ENCODE measurements around the gene TUBG2. TPM values are rescaled to one million over a fixed set of nuclear protein-coding genes. Genes with fewer than 3 reads are reported as not detected.
A peak's percentile ranks its signal among the peaks of the same experiment; 100 is the strongest.

TUBG2 gene
- polyA plus RNA-seq, 2 donors = 7.6 to 12.0 TPM

DNA sequence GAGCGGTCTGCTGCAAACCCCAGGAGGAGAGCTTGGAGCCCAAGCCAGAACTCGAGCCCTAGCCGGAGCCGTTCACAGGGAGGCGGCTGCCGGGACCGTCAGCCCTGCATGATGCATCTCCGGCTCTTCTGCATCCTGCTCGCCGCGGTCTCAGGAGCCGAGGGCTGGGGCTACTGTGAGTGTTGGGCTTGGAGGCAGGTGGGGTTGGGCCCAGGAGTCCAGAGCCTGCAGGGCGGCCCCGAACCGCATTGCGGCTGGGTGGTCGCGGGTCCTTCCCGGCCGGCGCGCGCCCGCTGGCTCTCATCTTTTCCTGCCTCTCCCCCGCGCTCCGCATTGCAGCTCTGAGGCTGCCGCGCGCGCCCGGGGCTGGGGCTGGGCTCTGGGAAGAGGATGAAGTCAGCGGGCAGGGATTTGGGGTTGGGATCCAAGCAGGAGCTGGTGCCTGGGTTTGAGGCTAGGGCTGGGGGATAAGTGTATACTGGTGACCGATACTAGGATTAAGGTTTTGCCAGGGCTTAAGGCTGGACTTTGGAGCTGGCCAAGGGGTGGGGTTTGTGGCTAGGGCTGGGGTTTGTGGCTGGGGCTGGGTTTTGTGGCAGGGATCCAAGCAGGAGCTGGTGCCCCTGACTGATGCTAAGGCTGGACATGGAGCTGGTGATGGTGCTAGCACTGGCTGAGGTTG, 23.8 kb downstream of the TUBG2 start:
- 1 to 4% methylated on average over 32 to 34 of the region's 34 CpGs for WGBS, 2 donors
- no peaks in the 10 kb centered on the region for H3K27me3 ChIP-seq (ENCODE audit: control insufficient read depth in 1 of 2, insufficient read depth in 2 of 2, low read length in 2 of 2)
- H3K36me3 ChIP-seq (ENCODE audit: control insufficient read depth in 2 of 2, insufficient read depth in 2 of 2, low read length in 1 of 2) = no peaks in the 10 kb centered on the region
- H3K9me3 ChIP-seq (ENCODE audit: control insufficient read depth in 2 of 2, insufficient read depth in 1 of 2, low read depth in 1 of 2, low read length in 1 of 2) = no peaks in the 10 kb centered on the region
- peaks cover 2 to 15% of the 10 kb centered on the region in 2 donors for H3K4me1 ChIP-seq (ENCODE audit: control insufficient read depth in 2 of 2, insufficient read depth in 2 of 2, low read length in 1 of 2)
- peak overlapping the region; percentile 19 to 35 for H3K4me3 ChIP-seq (ENCODE audit: low read depth in 1 of 2, low read length in 2 of 2)
- peak overlapping the region; percentile 45 to 77 for H3K27ac ChIP-seq (ENCODE audit: low read depth in 2 of 2, low read length in 1 of 2)

GRCh38 chr17:42683407-42684034, 24.4 kb downstream of the TUBG2 start:
- peak overlapping the region in 1 of 2 donors; percentile 19 for H3K4me3 ChIP-seq (ENCODE audit: low read depth in 1 of 2, low read length in 2 of 2)
- no peaks in the 10 kb centered on the region for H3K36me3 ChIP-seq (ENCODE audit: control insufficient read depth in 2 of 2, insufficient read depth in 2 of 2, low read length in 1 of 2)
- no peaks in the 10 kb centered on the region for H3K27me3 ChIP-seq (ENCODE audit: control insufficient read depth in 1 of 2, insufficient read depth in 2 of 2, low read length in 2 of 2)
- peaks cover 2 to 15% of the 10 kb centered on the region in 2 donors for H3K4me1 ChIP-seq (ENCODE audit: control insufficient read depth in 2 of 2, insufficient read depth in 2 of 2, low read length in 1 of 2)
- 10 to 25% methylated on average over 24 to 25 of the region's 25 CpGs for WGBS, 2 donors
- no peaks in the 10 kb centered on the region for H3K9me3 ChIP-seq (ENCODE audit: control insufficient read depth in 2 of 2, insufficient read depth in 1 of 2, low read depth in 1 of 2, low read length in 1 of 2)
- H3K27ac ChIP-seq (ENCODE audit: low read depth in 2 of 2, low read length in 1 of 2) = peak overlapping the region in 1 of 2 donors; percentile 77

- H3K4me1 ChIP-seq (ENCODE audit: control insufficient read depth in 2 of 2, insufficient read depth in 2 of 2, low read length in 1 of 2) = peaks cover 2 to 11% of the 10 kb centered on the region in 2 donors
- no peak overlapping the region for H3K4me3 ChIP-seq (ENCODE audit: low read depth in 1 of 2, low read length in 2 of 2)
- no peaks in the 10 kb centered on the region for H3K27me3 ChIP-seq (ENCODE audit: control insufficient read depth in 1 of 2, insufficient read depth in 2 of 2, low read length in 2 of 2)
- no peaks in the 10 kb centered on the region for H3K9me3 ChIP-seq (ENCODE audit: control insufficient read depth in 2 of 2, insufficient read depth in 1 of 2, low read depth in 1 of 2, low read length in 1 of 2)
- 78 to 88% methylated on average over 50 of the region's 50 CpGs for WGBS, 2 donors
- no peaks in the 10 kb centered on the region for H3K36me3 ChIP-seq (ENCODE audit: control insufficient read depth in 2 of 2, insufficient read depth in 2 of 2, low read length in 1 of 2)
- no peak overlapping the region for H3K27ac ChIP-seq (ENCODE audit: low read depth in 2 of 2, low read length in 1 of 2)
Measured at GRCh38 chr17:42684929-42685556, 26.0 kb downstream of the TUBG2 start.

DNA sequence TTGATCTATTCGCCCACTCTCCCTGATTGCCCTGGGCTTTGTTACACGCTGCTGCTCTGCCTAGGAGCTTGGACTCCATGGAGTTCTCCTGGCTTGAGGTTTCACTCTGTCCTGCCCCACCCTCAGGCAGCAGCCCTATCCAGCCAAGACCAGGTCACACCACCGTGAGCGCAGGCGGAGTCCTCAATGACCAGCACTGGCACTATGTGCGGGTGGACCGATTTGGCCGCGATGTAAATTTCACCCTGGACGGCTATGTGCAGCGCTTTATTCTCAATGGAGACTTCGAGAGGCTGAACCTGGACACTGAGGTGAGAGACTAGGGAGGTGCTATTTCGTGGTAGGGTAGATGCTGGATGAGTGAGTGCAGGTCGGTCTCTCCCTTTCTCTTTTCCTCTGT, 26.7 kb downstream of the TUBG2 start:
- 84% methylated on average over 14 of the region's 14 CpGs for WGBS, 2 donors
- no peaks in the 10 kb centered on the region for H3K27me3 ChIP-seq (ENCODE audit: control insufficient read depth in 1 of 2, insufficient read depth in 2 of 2, low read length in 2 of 2)

DNA sequence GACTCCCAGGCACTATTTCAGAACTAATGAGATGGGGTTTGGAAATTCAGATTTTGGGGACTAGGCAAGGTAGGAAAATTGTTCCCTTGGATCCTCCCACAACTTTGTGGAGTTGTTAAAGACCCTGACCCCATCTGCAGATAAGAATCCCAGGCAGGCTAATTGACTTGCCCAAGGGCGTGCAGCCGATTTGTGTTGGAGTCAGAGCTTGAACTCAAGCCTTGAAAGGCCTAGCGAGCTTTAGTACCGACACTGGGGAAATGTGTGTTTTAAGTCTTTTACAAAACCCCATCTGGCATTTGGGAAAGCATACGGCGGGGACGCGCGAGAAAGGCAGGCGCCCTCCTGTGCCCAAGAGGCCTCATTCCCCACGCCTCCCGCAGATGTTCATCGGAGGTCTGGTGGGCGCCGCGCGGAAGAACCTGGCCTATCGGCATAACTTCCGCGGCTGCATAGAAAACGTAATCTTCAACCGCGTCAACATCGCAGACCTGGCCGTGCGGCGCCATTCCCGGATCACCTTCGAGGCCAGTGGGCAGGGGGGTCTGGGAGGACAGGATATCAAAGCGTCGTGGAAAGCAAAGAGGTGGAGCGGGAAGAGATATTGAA, 27.5 kb downstream of the TUBG2 start:
- Histone ChIP-seq H3K4me1 (ENCODE audit: control insufficient read depth in 2 of 2, insufficient read depth in 2 of 2, low read length in 1 of 2) (peaks cover 2 to 8% of the 10 kb centered on the region in 2 donors), H3K27ac (ENCODE audit: low read depth in 2 of 2, low read length in 1 of 2) (no peak overlapping the region), H3K4me3 (ENCODE audit: low read depth in 1 of 2, low read length in 2 of 2) (no peak overlapping the region), H3K36me3 (ENCODE audit: control insufficient read depth in 2 of 2, insufficient read depth in 2 of 2, low read length in 1 of 2) (no peaks in the 10 kb centered on the region), H3K27me3 (ENCODE audit: control insufficient read depth in 1 of 2, insufficient read depth in 2 of 2, low read length in 2 of 2) (no peaks in the 10 kb centered on the region), H3K9me3 (ENCODE audit: control insufficient read depth in 2 of 2, insufficient read depth in 1 of 2, low read depth in 1 of 2, low read length in 1 of 2) (no peaks in the 10 kb centered on the region)
- WGBS, 2 donors = 77 to 88% methylated on average over 32 of the region's 32 CpGs

More for the DNA sequence above, 26.7 kb downstream of the TUBG2 start:
- Histone ChIP-seq H3K9me3 (ENCODE audit: control insufficient read depth in 2 of 2, insufficient read depth in 1 of 2, low read depth in 1 of 2, low read length in 1 of 2) (no peaks in the 10 kb centered on the region), H3K4me3 (ENCODE audit: low read depth in 1 of 2, low read length in 2 of 2) (no peak overlapping the region), H3K36me3 (ENCODE audit: control insufficient read depth in 2 of 2, insufficient read depth in 2 of 2, low read length in 1 of 2) (no peaks in the 10 kb centered on the region), H3K27ac (ENCODE audit: low read depth in 2 of 2, low read length in 1 of 2) (no peak overlapping the region), H3K4me1 (ENCODE audit: control insufficient read depth in 2 of 2, insufficient read depth in 2 of 2, low read length in 1 of 2) (peaks cover 2 to 8% of the 10 kb centered on the region in 2 donors)

- Histone ChIP-seq H3K4me1 (ENCODE audit: control insufficient read depth in 2 of 2, insufficient read depth in 2 of 2, low read length in 1 of 2) (peaks cover 0 to 7% of the 10 kb centered on the region in 2 donors), H3K4me3 (ENCODE audit: low read depth in 1 of 2, low read length in 2 of 2) (no peak overlapping the region), H3K27ac (ENCODE audit: low read depth in 2 of 2, low read length in 1 of 2) (no peak overlapping the region), H3K27me3 (ENCODE audit: control insufficient read depth in 1 of 2, insufficient read depth in 2 of 2, low read length in 2 of 2) (no peaks in the 10 kb centered on the region), H3K36me3 (ENCODE audit: control insufficient read depth in 2 of 2, insufficient read depth in 2 of 2, low read length in 1 of 2) (no peaks in the 10 kb centered on the region), H3K9me3 (ENCODE audit: control insufficient read depth in 2 of 2, insufficient read depth in 1 of 2, low read depth in 1 of 2, low read length in 1 of 2) (no peaks in the 10 kb centered on the region)
- WGBS, 2 donors = 84 to 86% methylated on average over 27 of the region's 27 CpGs
Measured at GRCh38 chr17:42687707-42688320, 28.7 kb downstream of the TUBG2 start.

GRCh38 chr17:42690596-42690995, 31.5 kb downstream of the TUBG2 start:
- Histone ChIP-seq H3K4me3 (ENCODE audit: low read depth in 1 of 2, low read length in 2 of 2) (no peak overlapping the region), H3K36me3 (ENCODE audit: control insufficient read depth in 2 of 2, insufficient read depth in 2 of 2, low read length in 1 of 2) (peaks cover 0 to 2% of the 10 kb centered on the region in 2 donors), H3K27ac (ENCODE audit: low read depth in 2 of 2, low read length in 1 of 2) (no peak overlapping the region), H3K4me1 (ENCODE audit: control insufficient read depth in 2 of 2, insufficient read depth in 2 of 2, low read length in 1 of 2) (no peaks in the 10 kb centered on the region), H3K27me3 (ENCODE audit: control insufficient read depth in 1 of 2, insufficient read depth in 2 of 2, low read length in 2 of 2) (no peaks in the 10 kb centered on the region), H3K9me3 (ENCODE audit: control insufficient read depth in 2 of 2, insufficient read depth in 1 of 2, low read depth in 1 of 2, low read length in 1 of 2) (no peaks in the 10 kb centered on the region)
- WGBS, 2 donors = 83 to 87% methylated on average over 10 of the region's 10 CpGs

DNA sequence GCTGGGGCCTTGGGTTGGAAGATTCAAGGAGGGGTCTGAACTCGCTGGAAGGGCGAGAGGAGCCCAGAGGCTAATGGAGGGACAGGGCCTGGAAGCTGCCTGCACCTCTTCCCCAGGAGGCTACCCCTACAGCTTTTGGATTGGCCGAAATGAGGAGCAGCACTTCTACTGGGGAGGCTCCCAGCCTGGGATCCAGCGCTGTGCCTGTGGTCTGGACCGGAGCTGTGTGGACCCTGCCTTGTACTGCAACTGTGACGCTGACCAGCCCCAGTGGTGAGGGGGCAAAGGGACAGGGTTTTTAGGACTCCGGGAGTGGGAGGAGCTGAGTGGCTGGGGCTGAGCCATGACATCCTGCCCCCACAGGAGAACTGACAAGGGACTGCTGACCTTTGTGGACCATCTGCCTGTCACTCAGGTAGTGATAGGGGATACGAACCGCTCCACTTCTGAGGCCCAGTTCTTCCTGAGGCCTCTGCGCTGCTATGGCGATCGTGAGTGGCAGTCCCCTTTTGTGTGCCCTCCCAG, 32.0 kb downstream of the TUBG2 start:
- no peaks in the 10 kb centered on the region for H3K27me3 ChIP-seq (ENCODE audit: control insufficient read depth in 1 of 2, insufficient read depth in 2 of 2, low read length in 2 of 2)
- H3K36me3 ChIP-seq (ENCODE audit: control insufficient read depth in 2 of 2, insufficient read depth in 2 of 2, low read length in 1 of 2) = peaks cover 0 to 3% of the 10 kb centered on the region in 2 donors
- WGBS, 2 donors = 89 to 91% methylated on average over 12 of the region's 12 CpGs
- H3K4me1 ChIP-seq (ENCODE audit: control insufficient read depth in 2 of 2, insufficient read depth in 2 of 2, low read length in 1 of 2) = no peaks in the 10 kb centered on the region
- H3K9me3 ChIP-seq (ENCODE audit: control insufficient read depth in 2 of 2, insufficient read depth in 1 of 2, low read depth in 1 of 2, low read length in 1 of 2) = no peaks in the 10 kb centered on the region
- no peak overlapping the region for H3K27ac ChIP-seq (ENCODE audit: low read depth in 2 of 2, low read length in 1 of 2)
- no peak overlapping the region for H3K4me3 ChIP-seq (ENCODE audit: low read depth in 1 of 2, low read length in 2 of 2)

DNA sequence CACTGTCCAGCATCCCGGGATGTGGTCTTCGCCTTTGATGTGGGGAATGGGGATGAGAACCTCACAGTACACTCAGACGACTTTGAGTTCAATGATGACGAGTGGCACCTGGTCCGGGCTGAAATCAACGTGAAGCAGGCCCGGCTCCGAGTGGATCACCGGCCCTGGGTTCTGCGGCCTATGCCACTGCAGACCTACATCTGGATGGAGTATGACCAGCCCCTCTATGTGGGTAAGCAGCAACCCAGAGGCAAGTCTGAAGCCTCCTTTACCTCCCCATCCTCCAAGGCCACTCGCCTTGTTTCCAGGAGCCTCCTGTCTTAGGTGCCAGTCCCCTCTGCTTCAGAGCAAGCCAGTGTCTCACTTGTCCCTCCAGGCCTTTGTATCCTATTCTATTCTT, 33.4 kb downstream of the TUBG2 start:
- Histone ChIP-seq H3K9me3 (ENCODE audit: control insufficient read depth in 2 of 2, insufficient read depth in 1 of 2, low read depth in 1 of 2, low read length in 1 of 2) (no peaks in the 10 kb centered on the region), H3K4me3 (ENCODE audit: low read depth in 1 of 2, low read length in 2 of 2) (no peak overlapping the region), H3K4me1 (ENCODE audit: control insufficient read depth in 2 of 2, insufficient read depth in 2 of 2, low read length in 1 of 2) (no peaks in the 10 kb centered on the region), H3K27ac (ENCODE audit: low read depth in 2 of 2, low read length in 1 of 2) (no peak overlapping the region), H3K27me3 (ENCODE audit: control insufficient read depth in 1 of 2, insufficient read depth in 2 of 2, low read length in 2 of 2) (no peaks in the 10 kb centered on the region), H3K36me3 (ENCODE audit: control insufficient read depth in 2 of 2, insufficient read depth in 2 of 2, low read length in 1 of 2) (peaks cover 0 to 3% of the 10 kb centered on the region in 2 donors)
- WGBS, 2 donors = 85 to 91% methylated on average over 11 of the region's 11 CpGs

All from esophagus (tissue), 2 donors.